ENCODE measurements around the gene CALCB.

- TF ChIP-seq EZH2 (IDR thresholded peaks at IDR 0.05; ENCODE audit: borderline replicate concordance, insufficient read depth, low read depth, low read length, poor library complexity, severe bottlenecking): no peak
- TF ChIP-seq CTCF (IDR thresholded peaks at IDR 0.05): no peak
These were observed 1.8 kb downstream of the CALCB start for GRCh38 chr11:15075162-15075526.

Measured in B cell (primary cell).